Mesothelial cell of epicardium (in vitro differentiated cells): ENCODE results near the gene F8. TPM values are rescaled to one million over a fixed set of nuclear protein-coding genes. Genes with fewer than 3 reads are reported as not detected.

Experiments
- DNase-seq, 2 experiments: peaks; one replicate each; pipeline ENCODE4 v3.0.0; 2021; ENCODE audit warnings: low spot score in 2 of 2; ENCODE audit not compliant: unreplicated experiment in 2 of 2
- H3K27ac Mint-ChIP-seq: 2 replicates; pipeline ENCODE4 v1.8.0; 2021; ENCODE audit warnings: mixed read lengths
- H3K27me3 Mint-ChIP-seq: 2 replicates; pipeline ENCODE4 v1.8.0; 2021; ENCODE audit warnings: low read depth, mixed read lengths
- H3K36me3 Mint-ChIP-seq: 2 replicates; pipeline ENCODE4 v1.8.0; 2021; ENCODE audit warnings: mixed read lengths
- H3K4me1 Mint-ChIP-seq: 2 replicates; pipeline ENCODE4 v1.8.0; 2021; ENCODE audit warnings: mixed read lengths
- H3K4me3 Mint-ChIP-seq: 2 replicates; pipeline ENCODE4 v1.8.0; 2021; ENCODE audit warnings: mild to moderate bottlenecking, moderate library complexity, mixed read lengths
- H3K9me3 Mint-ChIP-seq: 2 replicates; pipeline ENCODE4 v1.8.0; 2021; ENCODE audit warnings: mixed read lengths
- CTCF ChIP-seq: fragments of 200-600 bp; sonication (generic); IDR thresholded peaks from one replicate; pipeline ENCODE4 v1.5.0; 2021; ENCODE audit warnings: antibody characterized with exemption; ENCODE audit not compliant: unreplicated experiment
- total RNA-seq: library from RNA; stranded (reverse); gene quantifications from 3 replicates; pipeline ENCODE4 v1.2.1, GENCODE V29; 2021

Gene F8
- total RNA-seq, 1 donor from 2014 or later = 3.9 TPM

- Mint-ChIP-seq H3K27me3 (no peaks in the 10 kb centered on the region), H3K9me3 (peaks cover 29% of the 10 kb centered on the region), H3K27ac (peak overlapping the region; percentile 43), H3K4me1 (peaks cover 12% of the 10 kb centered on the region), H3K4me3 (peak overlapping the region; percentile 77), H3K36me3 (peaks cover 2% of the 10 kb centered on the region)
- TF ChIP-seq CTCF = no peak
- no peak for DNase-seq
Observed at GRCh38 chrX:154805696-154806091, 216.8 kb downstream of the F8 start.

- Mint-ChIP-seq H3K27me3 (no peaks in the 10 kb centered on the region), H3K36me3 (peaks cover 2% of the 10 kb centered on the region), H3K9me3 (peaks cover 29% of the 10 kb centered on the region), H3K27ac (peak within 1 kb of the TSS; percentile 43), H3K4me3 (peak within 1 kb of the TSS; percentile 77), H3K4me1 (peaks cover 12% of the 10 kb centered on the region)
- TF ChIP-seq CTCF = no peak
- peak; percentile 42 to 82 for DNase-seq
Observed at GRCh38 chrX:154804957-154805695, 217.4 kb downstream of the F8 start, which contains the start of gene MPP1. Gene MPP1, minus strand, starts transcription at chrX:154805485. Its CDS starts 112 bp downstream, at chrX:154805373.

- TF ChIP-seq CTCF = no peak
Observed at GRCh38 chrX:154804261-154804956, 218.1 kb downstream of the F8 start.

GRCh38 chrX:154802947-154803346, 219.6 kb downstream of the F8 start:
- Mint-ChIP-seq H3K27ac (no peak overlapping the region), H3K36me3 (no peaks in the 10 kb centered on the region), H3K27me3 (no peaks in the 10 kb centered on the region), H3K4me3 (no peak overlapping the region), H3K4me1 (peaks cover 14% of the 10 kb centered on the region), H3K9me3 (peaks cover 27% of the 10 kb centered on the region)
- no peak for DNase-seq
- no peak for TF ChIP-seq CTCF

More at GRCh38 chrX:154804261-154804956, 218.1 kb downstream of the F8 start:
- no peak for DNase-seq
- H3K27me3 Mint-ChIP-seq = no peaks in the 10 kb centered on the region
- peaks cover 2% of the 10 kb centered on the region for H3K36me3 Mint-ChIP-seq
- no peak overlapping the region for H3K27ac Mint-ChIP-seq
- H3K4me1 Mint-ChIP-seq = peaks cover 14% of the 10 kb centered on the region
- peaks cover 30% of the 10 kb centered on the region for H3K9me3 Mint-ChIP-seq
- peak overlapping the region; percentile 69 for H3K4me3 Mint-ChIP-seq

- DNase-seq = no peak
- Mint-ChIP-seq H3K4me3 (no peak overlapping the region), H3K36me3 (no peaks in the 10 kb centered on the region), H3K27me3 (no peaks in the 10 kb centered on the region), H3K27ac (no peak overlapping the region), H3K9me3 (peaks cover 18% of the 10 kb centered on the region), H3K4me1 (peaks cover 10% of the 10 kb centered on the region)
- no peak for TF ChIP-seq CTCF
Observed at GRCh38 chrX:154800478-154801210, 221.9 kb downstream of the F8 start.
